HepG2 (cell line): ENCODE measurements around the gene KCNIP3. TPM values are rescaled to one million over a fixed set of nuclear protein-coding genes. Genes with fewer than 3 reads are reported as not detected.

ENCODE experiments used
- ATAC-seq: fragments of 200-7000 bp; cut with Tn5 transposase; 3 replicates; pipeline ENCODE4 v1.9.1; 2020; ENCODE audit warnings: mild to moderate bottlenecking, moderate library complexity
- BruUV-seq: library from RNA; stranded (reverse); fragments of 400-500 nt; replicated peaks from 2 replicates; lab custom pipeline; 2021; lab: Mats Ljungman, UMichigan
- CTCF ChIA-PET: fragments of 300-600 bp; formaldehyde crosslinking; extraction: SDS; loops from one replicate; lab custom pipeline; 2021; ENCODE audit warnings: low total read pairs, inconsistent platforms, low intra/inter-chr PET ratio; lab: Yijun Ruan, JAX
- POLR2A ChIA-PET: fragments of 350-600 bp; sonication (Branson Sonifier 250); formaldehyde crosslinking; loops from one replicate; lab custom pipeline; 2020; ENCODE audit warnings: antibody characterized with exemption, inconsistent platforms; lab: Yijun Ruan, JAX
- DNase-seq: peaks from one replicate; pipeline ENCODE4 v3.0.0-alpha.2; 2015; ENCODE audit warnings: low spot score
- FAIRE-seq: peaks from 3 replicates; lab custom pipeline; 2011; peaks lifted over from hg19 to GRCh38; lab: Jason Lieb, UNC
- H2AFZ ChIP-seq: one replicate; pipeline ENCODE4 v1.6.1; 2011; ENCODE audit warnings: low read length, inconsistent platforms
- H3K27ac ChIP-seq: fragments of 300-600 bp; 3 replicates; pipeline ENCODE4 v1.8.0; 2011; ENCODE audit warnings: mixed run types, mild to moderate bottlenecking, mixed read lengths, low read length, inconsistent platforms; ENCODE audit not compliant: insufficient read depth; ENCODE audit errors: extremely low read length
- H3K27me3 ChIP-seq, 2 experiments: fragments of 200-600 bp in 1 of 2; 2 replicates in 1 of 2; 3 replicates in 1 of 2; pipeline versions ENCODE4 v1.6.0 to v1.8.0; 2011; ENCODE audit warnings: low read length in 2 of 2, mild to moderate bottlenecking in 2 of 2, moderate library complexity in 2 of 2, inconsistent platforms in 1 of 2; ENCODE audit not compliant: insufficient read depth in 2 of 2, control insufficient read depth in 1 of 2
- H3K36me3 ChIP-seq, 2 experiments: fragments of 200-600 bp in 1 of 2; replicated peaks in 1 of 2; 2 replicates in 1 of 2; 3 replicates in 1 of 2; pipeline versions ENCODE4 v1.5.1 to v1.8.0; 2011; ENCODE audit warnings: low read length in 2 of 2, inconsistent platforms in 1 of 2; ENCODE audit not compliant: insufficient read depth in 2 of 2, control insufficient read depth in 1 of 2
- H3K4me1 ChIP-seq: 2 replicates; pipeline ENCODE4 v1.5.1; 2012; ENCODE audit warnings: low read length, inconsistent platforms; ENCODE audit not compliant: insufficient read depth
- H3K4me2 ChIP-seq: 2 replicates; pipeline ENCODE4 v1.6.0; 2011; ENCODE audit warnings: low read depth, low read length, inconsistent platforms
- H3K4me3 ChIP-seq, 3 experiments: fragments of 200-600 bp in 1 of 3; sonication (generic), shearing (Covaris generic) in 1 of 3; replicated peaks in 1 of 3; 2 replicates each; pipeline ENCODE4 v1.5.1; 2011 to 2016; ENCODE audit warnings: low read length in 3 of 3, inconsistent platforms in 2 of 3, low read depth in 2 of 3, mild to moderate bottlenecking in 2 of 3, control low read depth in 1 of 3, mixed read lengths in 1 of 3; ENCODE audit not compliant: insufficient read depth in 1 of 3
- H3K79me2 ChIP-seq: one replicate; pipeline ENCODE4 v1.6.1; 2011; ENCODE audit warnings: low read length, inconsistent platforms; ENCODE audit not compliant: insufficient read depth
- H3K9ac ChIP-seq: 2 replicates; pipeline ENCODE4 v1.6.0; 2011; ENCODE audit warnings: mild to moderate bottlenecking, low read depth, low read length, inconsistent platforms; ENCODE audit not compliant: insufficient read depth
- H3K9me3 ChIP-seq: 2 replicates; pipeline ENCODE4 v1.5.1; 2012; ENCODE audit warnings: mild to moderate bottlenecking, low read length
- H4K20me1 ChIP-seq: 2 replicates; pipeline ENCODE4 v1.6.0; 2011; ENCODE audit warnings: inconsistent platforms, mild to moderate bottlenecking, low read length, moderate library complexity; ENCODE audit not compliant: insufficient read depth
- GABPA ChIP-seq, 2 experiments: IDR thresholded peaks; 2 replicates each; pipeline ENCODE4 v1.6.1; 2011 to 2016; ENCODE audit warnings: low read depth in 2 of 2, low read length in 1 of 2, missing biosample characterization in 1 of 2, missing genetic modification characterization in 1 of 2
- GATAD1 ChIP-seq: IDR thresholded peaks from 2 replicates; pipeline ENCODE4 v1.6.1; 2016; ENCODE audit warnings: missing genetic modification reagents, missing compliant biosample characterization
- HMGXB4 ChIP-seq, 2 experiments: sonication (generic) in 1 of 2; formaldehyde crosslinking in 1 of 2; IDR thresholded peaks; 2 replicates each; pipeline versions ENCODE4 v1.4.0 to v1.6.1; 2018 to 2020; ENCODE audit warnings: missing genetic modification reagents in 2 of 2, borderline replicate concordance in 1 of 2, low read depth in 1 of 2, mild to moderate bottlenecking in 1 of 2, missing biosample characterization in 1 of 2
- MEF2D ChIP-seq: sonication (generic); formaldehyde crosslinking; IDR thresholded peaks from 2 replicates; pipeline ENCODE4 v1.5.1; 2020; ENCODE audit warnings: mild to moderate bottlenecking, missing genetic modification reagents
- MIXL1 ChIP-seq: IDR thresholded peaks from 2 replicates; pipeline ENCODE4 v1.6.1; 2016
- MYC ChIP-seq: sonication (generic); formaldehyde crosslinking; IDR thresholded peaks from 2 replicates; pipeline ENCODE4 v1.9.0; 2021; ENCODE audit warnings: missing genetic modification reagents, borderline replicate concordance
- SPEN ChIP-seq: sonication (generic); formaldehyde crosslinking; IDR thresholded peaks from 2 replicates; pipeline ENCODE4 v1.5.1; 2020; ENCODE audit warnings: low read depth, mild to moderate bottlenecking, missing genetic modification reagents
- ZNF772 ChIP-seq: sonication (generic); formaldehyde crosslinking; IDR thresholded peaks from 2 replicates; pipeline ENCODE4 v1.5.0; 2020; ENCODE audit warnings: mild to moderate bottlenecking, missing genetic modification reagents
- WGBS: methylation state at CpG from one replicate; pipeline ENCODE4 v1.1.6; 2017; ENCODE audit warnings: low lambda C conversion rate; 5-methylcytosine and 5-hydroxymethylcytosine counted together
- in situ Hi-C: cut with HindIII; loops from 2 replicates; pipeline ENCODE4 v1.10.0; 2017; ENCODE audit warnings: low pct_unique_long_range_greater_than_20kb; ENCODE audit not compliant: extremely low pct_ligation_motif_present
- intact Hi-C: fragments of 100-400 bp; cut with micrococcal nuclease; formaldehyde crosslinking; loops from one replicate; pipeline ENCODE4 v1.10.0; 2022; ENCODE audit not compliant: unreplicated experiment
- polyA plus RNA-seq, 8 experiments: library from polyadenylated mRNA; depleted of rRNA in 3 of 8; stranded (reverse) in 7 of 8; unstranded in 1 of 8; fragments of >200 nt; fragmentation: Illumina TruSeq in 4 of 8; extraction: Trizol in 4 of 8; gene quantifications; 2 replicates each; pipeline versions ENCODE4 v1.2.1 to v1.2.3, GENCODE V29; 2011 to 2016; ENCODE audit warnings: low read depth in 4 of 8, missing spikeins in 1 of 8, mixed read lengths in 1 of 8; ENCODE audit not compliant: insufficient read depth in 1 of 8
- total RNA-seq, 5 experiments: library from RNA; depleted of rRNA; stranded (reverse); fragments of >200 nt; fragmentation: Illumina TruSeq; extraction: Trizol; gene quantifications; 2 replicates each; pipeline ENCODE4 v1.2.3, GENCODE V29; 2016; ENCODE audit warnings: low read depth in 1 of 5
- TF ChIP-seq, protein P1 (sequence below): sonication (generic); formaldehyde crosslinking; IDR thresholded peaks from 2 replicates; pipeline ENCODE4 v1.9.0; 2021; ENCODE audit warnings: missing genetic modification reagents, borderline replicate concordance
- TF ChIP-seq, protein P2 (sequence below): sonication (generic); formaldehyde crosslinking; IDR thresholded peaks from 2 replicates; pipeline ENCODE4 v1.5.0; 2020; ENCODE audit warnings: mild to moderate bottlenecking, missing genetic modification reagents

The KCNIP3 gene
- total and polyA plus RNA-seq, 2 of the 13 experiments (the other 11 are each of a cell fraction or from before 2014, with no cell fraction given): not detected

GRCh38 chr2:95389245-95390119 lies 92.3 kb downstream of the KCNIP3 start (continued):
- TF ChIP-seq HMGXB4 (CRISPR knock-in tag; IDR thresholded peaks at IDR 0.05; ENCODE audit: borderline replicate concordance in 1 of 2, low read depth in 1 of 2): peak in 1 of 2 experiments; percentile 50; a peak in 1 of 4 replicates
- TF ChIP-seq, protein P1, sequence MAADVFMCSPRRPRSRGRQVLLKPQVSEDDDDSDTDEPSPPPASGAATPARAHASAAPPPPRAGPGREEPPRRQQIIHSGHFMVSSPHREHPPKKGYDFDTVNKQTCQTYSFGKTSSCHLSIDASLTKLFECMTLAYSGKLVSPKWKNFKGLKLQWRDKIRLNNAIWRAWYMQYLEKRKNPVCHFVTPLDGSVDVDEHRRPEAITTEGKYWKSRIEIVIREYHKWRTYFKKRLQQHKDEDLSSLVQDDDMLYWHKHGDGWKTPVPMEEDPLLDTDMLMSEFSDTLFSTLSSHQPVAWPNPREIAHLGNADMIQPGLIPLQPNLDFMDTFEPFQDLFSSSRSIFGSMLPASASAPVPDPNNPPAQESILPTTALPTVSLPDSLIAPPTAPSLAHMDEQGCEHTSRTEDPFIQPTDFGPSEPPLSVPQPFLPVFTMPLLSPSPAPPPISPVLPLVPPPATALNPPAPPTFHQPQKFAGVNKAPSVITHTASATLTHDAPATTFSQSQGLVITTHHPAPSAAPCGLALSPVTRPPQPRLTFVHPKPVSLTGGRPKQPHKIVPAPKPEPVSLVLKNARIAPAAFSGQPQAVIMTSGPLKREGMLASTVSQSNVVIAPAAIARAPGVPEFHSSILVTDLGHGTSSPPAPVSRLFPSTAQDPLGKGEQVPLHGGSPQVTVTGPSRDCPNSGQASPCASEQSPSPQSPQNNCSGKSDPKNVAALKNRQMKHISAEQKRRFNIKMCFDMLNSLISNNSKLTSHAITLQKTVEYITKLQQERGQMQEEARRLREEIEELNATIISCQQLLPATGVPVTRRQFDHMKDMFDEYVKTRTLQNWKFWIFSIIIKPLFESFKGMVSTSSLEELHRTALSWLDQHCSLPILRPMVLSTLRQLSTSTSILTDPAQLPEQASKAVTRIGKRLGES (CRISPR knock-in tag): no peak

GRCh38 chr2:95390272-95390880 lies 93.2 kb downstream of the KCNIP3 start:
- intact Hi-C loops: loop anchor here (1.0 kb wide), 1 partner anchor 339 kb away; no protein-coding TSS in a partner anchor
- FAIRE-seq: peak; percentile 62
- Histone ChIP-seq H3K4me3 (peak overlapping the region in 1 of 3 experiments; percentile 59; a peak in 2 of 6 replicates), H3K36me3 (no peaks in the 10 kb centered on the region), H3K27me3 (no peaks in the 10 kb centered on the region), H3K4me1 (peaks cover 56% of the 10 kb centered on the region), H3K79me2 (no peaks in the 10 kb centered on the region), H2AFZ (no peak overlapping the region), H3K9me3 (no peaks in the 10 kb centered on the region), H3K9ac (0 out of 2 replicates have a peak overlapping the region, but pooled peaks have one; percentile 14), H3K27ac (peak overlapping the region; percentile 60), H4K20me1 (no peaks in the 10 kb centered on the region), H3K4me2 (peak overlapping the region; percentile 56)
- 7% methylated on average over 3 of the region's 4 CpGs for WGBS
- in situ Hi-C loops: no loop called here
- peak; percentile 75 for DNase-seq
- ATAC-seq: peak; percentile 59
- POLR2A ChIA-PET: interaction anchor here (7.7 kb wide), 1 partner anchor 12 kb away, joined by 110 read pairs; the partner anchor contains the start of gene FAHD2A
- CTCF ChIA-PET: interaction anchor here (1.9 kb wide), 1 partner anchor 13 kb away, joined by 9 read pairs; the partner anchor contains the start of gene FAHD2A
- no TSS peak for BruUV-seq
- TF ChIP-seq GABPA (IDR thresholded peaks at IDR 0.05; ENCODE audit: low read depth, low read length) (no peak), GABPA (CRISPR knock-in tag; IDR thresholded peaks at IDR 0.05; ENCODE audit: low read depth) (peak; percentile 49; the same call in 1 of the 2 replicates), MIXL1 (CRISPR knock-in tag) (no peak), GATAD1 (CRISPR knock-in tag) (peak; percentile 51; the same call in 1 of the 2 replicates), MYC (peak; percentile 78; the same call in 1 of the 2 replicates), MEF2D (CRISPR knock-in tag) (0 out of 2 replicates have a peak, but pooled peaks have one; percentile 42), SPEN (peak; percentile 72), ZNF772 (CRISPR knock-in tag) (peak; percentile 60; the same call in 1 of the 2 replicates)
- TF ChIP-seq, protein P2, sequence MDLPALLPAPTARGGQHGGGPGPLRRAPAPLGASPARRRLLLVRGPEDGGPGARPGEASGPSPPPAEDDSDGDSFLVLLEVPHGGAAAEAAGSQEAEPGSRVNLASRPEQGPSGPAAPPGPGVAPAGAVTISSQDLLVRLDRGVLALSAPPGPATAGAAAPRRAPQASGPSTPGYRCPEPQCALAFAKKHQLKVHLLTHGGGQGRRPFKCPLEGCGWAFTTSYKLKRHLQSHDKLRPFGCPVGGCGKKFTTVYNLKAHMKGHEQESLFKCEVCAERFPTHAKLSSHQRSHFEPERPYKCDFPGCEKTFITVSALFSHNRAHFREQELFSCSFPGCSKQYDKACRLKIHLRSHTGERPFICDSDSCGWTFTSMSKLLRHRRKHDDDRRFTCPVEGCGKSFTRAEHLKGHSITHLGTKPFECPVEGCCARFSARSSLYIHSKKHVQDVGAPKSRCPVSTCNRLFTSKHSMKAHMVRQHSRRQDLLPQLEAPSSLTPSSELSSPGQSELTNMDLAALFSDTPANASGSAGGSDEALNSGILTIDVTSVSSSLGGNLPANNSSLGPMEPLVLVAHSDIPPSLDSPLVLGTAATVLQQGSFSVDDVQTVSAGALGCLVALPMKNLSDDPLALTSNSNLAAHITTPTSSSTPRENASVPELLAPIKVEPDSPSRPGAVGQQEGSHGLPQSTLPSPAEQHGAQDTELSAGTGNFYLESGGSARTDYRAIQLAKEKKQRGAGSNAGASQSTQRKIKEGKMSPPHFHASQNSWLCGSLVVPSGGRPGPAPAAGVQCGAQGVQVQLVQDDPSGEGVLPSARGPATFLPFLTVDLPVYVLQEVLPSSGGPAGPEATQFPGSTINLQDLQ (CRISPR knock-in tag): no peak
